Cardiac muscle cell (in vitro differentiated cells and primary cell): ENCODE measurements around the gene BEND7. TPM values are rescaled to one million over a fixed set of nuclear protein-coding genes. Genes with fewer than 3 reads are reported as not detected.

Source experiments
- DNase-seq, 2 donors: peaks; one replicate each; pipeline versions ENCODE4 v3.0.0 to v3.0.0-alpha.2; 2010 to 2017; ENCODE audit warnings: low read depth in 1 of 2, low spot score in 1 of 2
- H3K27ac ChIP-seq: fragments of 200-600 bp; sonication (generic); 2 replicates; pipeline ENCODE4 v1.5.1; 2016
- H3K27me3 ChIP-seq: fragments of 200-600 bp; sonication (generic); 2 replicates; pipeline ENCODE4 v1.6.0; 2016; ENCODE audit warnings: control low read depth
- H3K36me3 ChIP-seq: fragments of 200-600 bp; sonication (generic); 2 replicates; pipeline ENCODE4 v1.5.1; 2016; ENCODE audit warnings: control low read depth
- H3K4me1 ChIP-seq: fragments of 200-600 bp; sonication (generic); 2 replicates; pipeline ENCODE4 v1.8.1; 2017; ENCODE audit warnings: low read depth, mild to moderate bottlenecking, mixed run types
- H3K4me3 ChIP-seq: fragments of 200-600 bp; sonication (generic); 2 replicates; pipeline ENCODE4 v1.5.1; 2016; ENCODE audit warnings: mild to moderate bottlenecking
- H3K9me3 ChIP-seq: fragments of 200-600 bp; sonication (generic); 2 replicates; pipeline ENCODE4 v1.5.1; 2017; ENCODE audit warnings: low read depth, mild to moderate bottlenecking, control low read depth
- CTCF ChIP-seq: IDR thresholded peaks from 2 replicates; pipeline ENCODE4 v1.5.1; 2012; ENCODE audit warnings: low read depth, mild to moderate bottlenecking, low read length
- polyA plus RNA-seq: library from polyadenylated mRNA; unstranded; fragments of >200 nt; fragmentation: Nextera tagmentation; extraction: Ambion mirVana; gene quantifications from 2 replicates; pipeline ENCODE4 v1.2.1, GENCODE V29; 2016
- total RNA-seq: library from RNA; depleted of rRNA; stranded (reverse); fragments of >200 nt; gene quantifications from 2 replicates; pipeline ENCODE4 v1.2.3, GENCODE V29; 2016

BEND7 gene
- total and polyA plus RNA-seq, 2 experiments from 2014 or later = 10.7 to 10.8 TPM

GRCh38 chr10:13392701-13393100, 136.1 kb downstream of the BEND7 start:
- no peak for DNase-seq
- Histone ChIP-seq H3K27me3 (no peaks in the 10 kb centered on the region), H3K9me3 (no peaks in the 10 kb centered on the region)

More at GRCh38 chr10:13392701-13393100, 136.1 kb downstream of the BEND7 start:
- no peak overlapping the region for H3K27ac ChIP-seq
- H3K4me3 ChIP-seq = no peak overlapping the region
- TF ChIP-seq CTCF = no peak
- H3K4me1 ChIP-seq = no peaks in the 10 kb centered on the region
- H3K36me3 ChIP-seq = no peaks in the 10 kb centered on the region

Other genes starting within 250 kb of the BEND7 start
- gene PHYH, start 228.9 kb downstream of the BEND7 start, total RNA-seq = 23.1 and 26.4 TPM in 2 replicates
- gene PHYH, start 228.9 kb downstream of the BEND7 start, polyA plus RNA-seq = 40.9 and 53.3 TPM in 2 replicates
- 69.5 and 84.6 TPM in 2 replicates for gene SEPHS1, start 180.7 kb downstream of the BEND7 start, total RNA-seq
- 99.7 and 105 TPM in 2 replicates for gene SEPHS1, start 180.7 kb downstream of the BEND7 start, polyA plus RNA-seq
- gene PRPF18, start 58.0 kb upstream of the BEND7 start, total RNA-seq = 12.9 and 17.3 TPM in 2 replicates
- gene PRPF18, start 58.0 kb upstream of the BEND7 start, polyA plus RNA-seq = 14.2 and 17.2 TPM in 2 replicates